Mammary epithelial cell (primary cell): Measurements from ENCODE around the gene BOD1.

ENCODE experiments used
- CTCF ChIP-seq, 2 donors: IDR thresholded peaks in 1 of 2; conservative IDR thresholded peaks in 1 of 2; 2 replicates each; pipeline ENCODE4 v1.5.1; 2011 to 2012; ENCODE audit warnings: inconsistent platforms in 2 of 2, low read length in 2 of 2, mild to moderate bottlenecking in 2 of 2, control low read depth in 1 of 2, low read depth in 1 of 2; ENCODE audit not compliant: insufficient read depth in 1 of 2; ENCODE audit errors: extremely low read depth in 1 of 2
- EZH2 ChIP-seq: IDR thresholded peaks from 2 replicates; pipeline ENCODE4 v1.6.1; 2012; ENCODE audit warnings: low read length, inconsistent platforms, borderline replicate concordance

DNA sequence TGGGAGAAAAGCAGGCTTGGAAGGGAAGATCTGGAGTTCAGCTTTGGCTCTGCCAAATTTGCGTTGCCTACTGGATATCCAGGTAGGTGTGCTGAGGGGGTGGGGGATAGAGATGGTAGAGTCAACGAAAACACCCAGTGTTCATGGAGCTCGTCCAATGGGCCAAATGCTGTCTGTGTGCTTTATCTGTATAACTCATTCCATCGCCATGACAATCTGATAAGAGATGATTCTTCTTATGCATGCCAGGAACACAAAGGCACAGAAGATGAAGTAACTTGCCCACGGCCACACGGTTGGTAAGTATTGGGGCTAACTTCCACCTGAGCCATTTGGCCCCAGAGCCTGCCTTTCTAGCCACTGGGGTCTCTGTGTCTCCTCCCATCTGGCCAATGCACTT, 53.2 kb downstream of the BOD1 start:
- TF ChIP-seq CTCF (conservative IDR thresholded peaks at IDR 0.05 in 1 of 2, IDR thresholded peaks at IDR 0.05 in 1 of 2; ENCODE audit: extremely low read depth in 1 of 2, insufficient read depth in 1 of 2, low read depth in 1 of 2, low read length in 2 of 2) = no peak
- no peak for TF ChIP-seq EZH2
